A549 (cell line): Measurements from ENCODE around the gene MTCL1. TPM values are rescaled to one million over a fixed set of nuclear protein-coding genes. Genes with fewer than 3 reads are reported as not detected.
A peak's percentile ranks its signal among the peaks of the same experiment; 100 is the strongest.

Experiments
- ATAC-seq, 2 experiments: fragments of 200-7000 bp in 1 of 2; fragments of >200 bp in 1 of 2; cut with Nextera tagmentation in 1 of 2; cut with Tn5 transposase in 1 of 2; 3 replicates each; pipeline versions ENCODE4 v1.8.0 to v1.9.1; 2018 to 2020; ENCODE audit warnings: mild to moderate bottlenecking in 1 of 2, moderate library complexity in 1 of 2
- CTCF ChIA-PET: fragments of 300-600 bp; sonication (Branson Sonifier 250); formaldehyde crosslinking; extraction: SDS; loops from one replicate; lab custom pipeline; 2021; ENCODE audit warnings: antibody characterized with exemption, inconsistent platforms; lab: Yijun Ruan, JAX
- POLR2A ChIA-PET: fragments of 350-600 bp; formaldehyde crosslinking; extraction: SDS; loops from one replicate; lab custom pipeline; 2021; ENCODE audit warnings: antibody characterized with exemption, inconsistent platforms; lab: Yijun Ruan, JAX
- DNase-seq, 2 experiments: peaks; one replicate each; pipeline versions ENCODE4 v3.0.0 to v3.0.0-alpha.2; 2011 to 2016; ENCODE audit warnings: low read depth in 1 of 2, low spot score in 1 of 2
- FAIRE-seq: peaks from 2 replicates; lab custom pipeline; 2011; peaks lifted over from hg19 to GRCh38; lab: Jason Lieb, UNC
- H3K27ac ChIP-seq, 2 experiments: fragments of >200 bp; sonication (Bioruptor Twin); formaldehyde crosslinking; 3 replicates each; pipeline ENCODE4 v1.5.1; 2016 to 2017
- H3K4me1 ChIP-seq: fragments of >200 bp; sonication (Bioruptor Twin); formaldehyde crosslinking; 3 replicates; pipeline ENCODE4 v1.6.1; 2016
- H3K4me2 ChIP-seq: fragments of >200 bp; sonication (Bioruptor Twin); formaldehyde crosslinking; 3 replicates; pipeline ENCODE4 v1.6.1; 2016
- H3K4me3 ChIP-seq: fragments of >200 bp; sonication (Bioruptor Twin); formaldehyde crosslinking; 3 replicates; pipeline ENCODE4 v1.5.1; 2016
- H3K9me3 ChIP-seq: fragments of >200 bp; sonication (Bioruptor Twin); formaldehyde crosslinking; 3 replicates; pipeline ENCODE4 v1.6.1; 2016
- CBX2 ChIP-seq: fragments of 200-600 bp; sonication (generic); IDR thresholded peaks from 2 replicates; pipeline ENCODE4 v1.6.1; 2016; ENCODE audit warnings: low read depth, mild to moderate bottlenecking, borderline replicate concordance
- CHD2 ChIP-seq: fragments of 150-350 bp; IDR thresholded peaks from 2 replicates; pipeline ENCODE4 v1.6.1; 2014; ENCODE audit warnings: low read length; ENCODE audit not compliant: partially characterized antibody
- EP300 ChIP-seq, 2 experiments: fragments of >200 bp; sonication (Bioruptor Twin); formaldehyde crosslinking; IDR thresholded peaks; 2 replicates in 1 of 2; 3 replicates in 1 of 2; pipeline ENCODE4 v1.6.1; 2016 to 2017
- ESRRA ChIP-seq: fragments of 150-350 bp; IDR thresholded peaks from 2 replicates; pipeline ENCODE4 v1.6.1; 2014; ENCODE audit warnings: mild to moderate bottlenecking, low read length, borderline replicate concordance
- FOSB ChIP-seq: fragments of 250-450 bp; sonication (Bioruptor Pico); IDR thresholded peaks from 2 replicates; pipeline ENCODE4 v1.5.0; 2020; ENCODE audit warnings: mild to moderate bottlenecking, moderate library complexity
- GATA3 ChIP-seq: IDR thresholded peaks from 2 replicates; pipeline ENCODE4 v1.6.1; 2012; ENCODE audit warnings: borderline replicate concordance
- HEYL ChIP-seq: fragments of 250-450 bp; sonication (Bioruptor Pico); IDR thresholded peaks from 2 replicates; pipeline ENCODE4 v1.8.0; 2021; ENCODE audit warnings: mild to moderate bottlenecking, moderate library complexity
- HMGXB4 ChIP-seq: fragments of 250-450 bp; sonication (Bioruptor Pico); IDR thresholded peaks from 2 replicates; pipeline ENCODE4 v1.5.0; 2021; ENCODE audit warnings: mild to moderate bottlenecking, moderate library complexity, borderline replicate concordance
- HOXB13 ChIP-seq: fragments of 250-450 bp; sonication (Bioruptor Pico); IDR thresholded peaks from 2 replicates; pipeline ENCODE4 v1.5.0; 2020; ENCODE audit warnings: low read depth, mild to moderate bottlenecking, moderate library complexity
- HOXB5 ChIP-seq: fragments of 250-450 bp; sonication (Bioruptor Pico); IDR thresholded peaks from 2 replicates; pipeline ENCODE4 v1.5.0; 2020; ENCODE audit warnings: mild to moderate bottlenecking, moderate library complexity
- JUN ChIP-seq, 2 experiments: fragments of >200 bp; sonication (Bioruptor Twin); formaldehyde crosslinking; IDR thresholded peaks; 2 replicates in 1 of 2; 3 replicates in 1 of 2; pipeline ENCODE4 v1.6.1; 2016 to 2017
- JUNB ChIP-seq: fragments of >200 bp; sonication (Bioruptor Twin); formaldehyde crosslinking; IDR thresholded peaks from 2 replicates; pipeline ENCODE4 v1.6.1; 2016
- MAX ChIP-seq: IDR thresholded peaks from 2 replicates; pipeline ENCODE4 v1.6.1; 2012
- MAZ ChIP-seq: fragments of 150-350 bp; IDR thresholded peaks from 2 replicates; pipeline ENCODE4 v1.6.1; 2014; ENCODE audit warnings: antibody characterized with exemption, low read depth, low read length, borderline replicate concordance
- MYC ChIP-seq: IDR thresholded peaks from 2 replicates; pipeline ENCODE4 v1.6.1; 2012; ENCODE audit warnings: mild to moderate bottlenecking, inconsistent platforms, low read length, improper control_type of control experiment, borderline replicate concordance
- NR3C1 ChIP-seq: fragments of >200 bp; sonication (Bioruptor Twin); formaldehyde crosslinking; IDR thresholded peaks from 3 replicates; pipeline ENCODE4 v1.6.1; 2017
- POLR2AphosphoS2 ChIP-seq: conservative IDR thresholded peaks from 2 replicates; pipeline ENCODE4 v1.6.1; 2012; ENCODE audit warnings: low read length, improper control_type of control experiment, inconsistent platforms
- RNF2 ChIP-seq: fragments of 200-600 bp; sonication (generic); IDR thresholded peaks from 2 replicates; pipeline ENCODE4 v1.6.1; 2016; ENCODE audit warnings: low read depth, mild to moderate bottlenecking, antibody characterized with exemption, moderate library complexity, borderline replicate concordance
- SMC3 ChIP-seq: fragments of >200 bp; sonication (Bioruptor Twin); formaldehyde crosslinking; IDR thresholded peaks from 3 replicates; pipeline ENCODE4 v1.6.1; 2018; ENCODE audit warnings: inconsistent platforms
- SREBF2 ChIP-seq: fragments of 450-650 bp; IDR thresholded peaks from 2 replicates; pipeline ENCODE4 v1.6.1; 2014; ENCODE audit warnings: mild to moderate bottlenecking, moderate library complexity
- WGBS: methylation state at CpG from one replicate; pipeline ENCODE4 v1.1.6; 2017; ENCODE audit errors: missing lambda C conversion rate; 5-methylcytosine and 5-hydroxymethylcytosine counted together
- polyA plus RNA-seq, 4 experiments: library from polyadenylated mRNA; depleted of rRNA in 3 of 4; stranded (reverse); fragments of >200 nt; fragmentation: RNase III in 1 of 4; extraction: RNeasy Plus Mini Kit Qiagen cat#74134 plus additional on column Dnase treatment in 1 of 4; gene quantifications; 2 replicates in 3 of 4; 3 replicates in 1 of 4; pipeline ENCODE4 v1.2.3, GENCODE V29; 2011 to 2017
- TF ChIP-seq, protein P1 (sequence below): fragments of 200-600 bp; sonication (generic); IDR thresholded peaks from 2 replicates; pipeline ENCODE4 v1.6.1; 2016; ENCODE audit warnings: antibody characterized with exemption, mild to moderate bottlenecking, moderate library complexity

Gene MTCL1
- polyA plus RNA-seq, 2 of the 4 experiments (the other 2 are of a cell fraction), result 44.4 to 49.6 TPM

GRCh38 chr18:8707556-8708300, 2.4 kb downstream of the MTCL1 start:
- CTCF ChIA-PET, result interaction anchor here (0.8 to 2.3 kb wide), 14 partner anchors 9 to 281 kb away, joined by 3 to 11 read pairs (median 4); partner anchors contain the start of gene RAB12
- H3K27ac ChIP-seq, result peak overlapping the region; percentile 91 to 100

DNA sequence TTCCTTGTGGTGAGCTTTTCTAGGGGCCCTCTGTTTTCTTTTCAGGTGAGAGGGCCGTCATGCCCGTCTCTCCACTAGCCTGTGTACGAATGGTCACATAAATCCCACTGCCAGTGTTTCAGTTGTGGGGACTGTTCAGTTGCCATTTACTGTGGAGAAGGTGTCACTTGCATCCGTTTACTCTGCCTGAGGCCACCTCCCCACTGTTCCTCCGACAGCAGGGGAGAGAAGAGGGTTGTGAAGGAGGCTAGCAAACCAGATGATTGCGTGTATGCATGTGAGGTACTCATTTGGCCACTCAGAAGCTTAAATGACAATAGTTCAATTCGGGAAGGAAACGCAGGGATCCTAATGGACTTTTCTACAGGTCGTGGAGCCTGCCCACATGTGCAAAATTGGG, 3.3 kb downstream of the MTCL1 start:
- TF ChIP-seq MAZ (no peak), MYC (no peak), ESRRA (no peak), MAX (no peak), JUNB (no peak), GATA3 (no peak), EP300 (IDR thresholded peaks at IDR 0.05) (no peak)
- H3K4me1 ChIP-seq, result peaks cover 47% of the 10 kb centered on the region
- FAIRE-seq (no peak), DNase-seq (no peak), ATAC-seq (no peak)
- H3K27ac ChIP-seq, result peak overlapping the region; percentile 91 to 100
- CTCF ChIA-PET, result interaction anchor here (0.9 to 2.0 kb wide), 5 partner anchors 12 to 273 kb away, joined by 3 to 5 read pairs (median 3); no protein-coding TSS in a partner anchor
- peak overlapping the region; percentile 95 for H3K4me2 ChIP-seq
- 32% methylated on average over 8 of the region's 9 CpGs for WGBS
- no peaks in the 10 kb centered on the region for H3K9me3 ChIP-seq
- POLR2A ChIA-PET, result no interaction called here
- H3K4me3 ChIP-seq, result peak overlapping the region; percentile 94

More at GRCh38 chr18:8707556-8708300, 2.4 kb downstream of the MTCL1 start:
- no peak for TF ChIP-seq HOXB5 (CRISPR knock-in tag)
- TF ChIP-seq RNF2, result no peak
- no peak for TF ChIP-seq JUNB
- POLR2A ChIA-PET, result interaction anchor here (0.6 to 1.6 kb wide), 4 partner anchors 18 to 197 kb away, joined by 3 to 9 read pairs (median 5); no protein-coding TSS in a partner anchor
- Histone ChIP-seq H3K9me3 (no peaks in the 10 kb centered on the region), H3K4me3 (peak overlapping the region; percentile 94), H3K4me2 (peak overlapping the region; percentile 95), H3K4me1 (peaks cover 47% of the 10 kb centered on the region)
- under 1% methylated on average over 4 of the region's 4 CpGs for WGBS
- ATAC-seq, result peak in 1 of 2 experiments; percentile 58; a peak in 3 of 6 replicates
- peak in 1 of 2 experiments; percentile 82 for DNase-seq
- no peak for FAIRE-seq

DNA sequence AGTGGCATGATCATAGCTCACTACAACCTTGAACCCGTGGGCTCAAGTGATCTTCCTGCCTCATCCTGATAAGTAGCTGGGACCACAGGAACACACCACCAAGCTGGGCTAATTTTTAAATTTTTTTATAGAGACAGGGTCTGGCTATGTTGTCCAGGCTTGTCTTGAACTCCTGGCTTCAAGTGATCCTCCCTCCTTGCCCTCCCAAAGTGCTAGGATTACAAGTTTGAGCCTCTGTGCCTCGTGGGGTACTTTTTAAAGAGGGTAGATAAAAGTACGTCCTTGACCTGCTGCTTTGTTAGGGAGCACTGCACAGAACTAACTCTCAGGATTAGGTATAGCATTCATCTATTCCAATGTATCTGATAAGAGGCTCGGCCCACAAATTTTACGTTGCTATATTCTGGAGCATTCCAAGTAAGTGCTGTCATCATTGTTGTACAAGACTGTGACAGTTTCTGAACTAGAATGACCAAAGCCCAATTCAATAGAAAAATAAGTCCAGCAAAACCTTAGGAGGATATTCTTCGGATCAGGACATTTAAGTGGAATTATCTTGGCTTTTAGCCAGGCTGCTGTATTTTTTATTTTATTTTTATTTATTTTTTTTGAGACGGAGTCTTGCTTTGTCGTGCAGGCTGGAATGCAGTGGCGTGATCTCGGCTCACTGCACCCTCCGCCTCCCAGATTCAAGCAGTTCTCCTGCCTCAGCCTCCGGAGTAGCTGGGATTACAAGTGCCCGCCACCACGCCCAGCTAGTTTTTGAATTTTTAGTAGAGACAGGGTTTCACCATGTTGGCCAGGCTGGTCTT, 4.1 kb downstream of the MTCL1 start:
- Histone ChIP-seq H3K9me3 (no peaks in the 10 kb centered on the region), H3K4me3 (peak overlapping the region; percentile 94), H3K4me2 (peak overlapping the region; percentile 95), H3K27ac (peak overlapping the region; percentile 91 to 100), H3K4me1 (peaks cover 49% of the 10 kb centered on the region)
- DNase-seq (no peak), FAIRE-seq (no peak), ATAC-seq (no peak)
- ChIA-PET POLR2A (no interaction called here), CTCF (interaction anchor here (0.9 to 1.0 kb wide), 3 partner anchors 62 to 272 kb away, joined by 3 read pairs; no protein-coding TSS in a partner anchor)
- no peak for TF ChIP-seq HOXB13
- 0 out of 5 replicates have a peak, but pooled peaks of 1 of the 2 experiments have one; percentile 5 for TF ChIP-seq JUN (IDR thresholded peaks at IDR 0.05)
- 53% methylated on average over 14 of the region's 14 CpGs for WGBS

DNA sequence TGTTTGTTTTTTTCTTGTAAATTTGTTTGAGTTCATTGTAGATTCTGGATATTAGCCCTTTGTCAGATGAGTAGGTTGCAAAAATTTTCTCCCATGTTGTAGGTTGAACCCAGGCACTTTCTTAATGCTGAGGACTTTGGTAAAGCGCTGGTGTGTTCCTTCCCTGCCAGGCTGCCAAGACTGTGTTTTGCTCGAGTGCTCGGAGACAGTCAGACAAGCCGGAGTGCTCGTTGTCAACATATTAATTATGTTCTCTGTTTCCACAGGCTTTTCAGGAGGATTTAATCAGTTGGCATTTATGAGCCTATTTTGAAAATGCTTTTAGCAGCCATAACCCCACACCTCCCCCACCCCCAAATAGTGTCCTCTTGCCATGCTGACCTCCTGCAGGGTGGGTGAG, 6.4 kb downstream of the MTCL1 start:
- no peak for TF ChIP-seq NR3C1
- TF ChIP-seq EP300 (IDR thresholded peaks at IDR 0.05), result no peak
- no peak for TF ChIP-seq CBX2
- TF ChIP-seq, protein P1, sequence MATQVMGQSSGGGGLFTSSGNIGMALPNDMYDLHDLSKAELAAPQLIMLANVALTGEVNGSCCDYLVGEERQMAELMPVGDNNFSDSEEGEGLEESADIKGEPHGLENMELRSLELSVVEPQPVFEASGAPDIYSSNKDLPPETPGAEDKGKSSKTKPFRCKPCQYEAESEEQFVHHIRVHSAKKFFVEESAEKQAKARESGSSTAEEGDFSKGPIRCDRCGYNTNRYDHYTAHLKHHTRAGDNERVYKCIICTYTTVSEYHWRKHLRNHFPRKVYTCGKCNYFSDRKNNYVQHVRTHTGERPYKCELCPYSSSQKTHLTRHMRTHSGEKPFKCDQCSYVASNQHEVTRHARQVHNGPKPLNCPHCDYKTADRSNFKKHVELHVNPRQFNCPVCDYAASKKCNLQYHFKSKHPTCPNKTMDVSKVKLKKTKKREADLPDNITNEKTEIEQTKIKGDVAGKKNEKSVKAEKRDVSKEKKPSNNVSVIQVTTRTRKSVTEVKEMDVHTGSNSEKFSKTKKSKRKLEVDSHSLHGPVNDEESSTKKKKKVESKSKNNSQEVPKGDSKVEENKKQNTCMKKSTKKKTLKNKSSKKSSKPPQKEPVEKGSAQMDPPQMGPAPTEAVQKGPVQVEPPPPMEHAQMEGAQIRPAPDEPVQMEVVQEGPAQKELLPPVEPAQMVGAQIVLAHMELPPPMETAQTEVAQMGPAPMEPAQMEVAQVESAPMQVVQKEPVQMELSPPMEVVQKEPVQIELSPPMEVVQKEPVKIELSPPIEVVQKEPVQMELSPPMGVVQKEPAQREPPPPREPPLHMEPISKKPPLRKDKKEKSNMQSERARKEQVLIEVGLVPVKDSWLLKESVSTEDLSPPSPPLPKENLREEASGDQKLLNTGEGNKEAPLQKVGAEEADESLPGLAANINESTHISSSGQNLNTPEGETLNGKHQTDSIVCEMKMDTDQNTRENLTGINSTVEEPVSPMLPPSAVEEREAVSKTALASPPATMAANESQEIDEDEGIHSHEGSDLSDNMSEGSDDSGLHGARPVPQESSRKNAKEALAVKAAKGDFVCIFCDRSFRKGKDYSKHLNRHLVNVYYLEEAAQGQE, result no peak
- TF ChIP-seq HEYL (CRISPR knock-in tag), result no peak
- no peak for TF ChIP-seq POLR2AphosphoS2
- TF ChIP-seq FOSB, result no peak
- no peak for TF ChIP-seq CHD2
- no peak for TF ChIP-seq SREBF2
- TF ChIP-seq HMGXB4, result no peak
- TF ChIP-seq SMC3, result no peak
- ChIA-PET POLR2A (no interaction called here), CTCF (no interaction called here)
- H3K9me3 ChIP-seq, result no peaks in the 10 kb centered on the region
- FAIRE-seq (no peak), DNase-seq (no peak), ATAC-seq (no peak)
- WGBS, result 97% methylated on average over 5 of the region's 5 CpGs
- no peak overlapping the region for H3K4me3 ChIP-seq
- H3K27ac ChIP-seq, result peak overlapping the region in 1 of 2 experiments; percentile 51; a peak in 3 of 6 replicates
- H3K4me1 ChIP-seq, result peaks cover 67% of the 10 kb centered on the region
- peak overlapping the region; percentile 50 for H3K4me2 ChIP-seq
